Tibial nerve (tissue), 4 donors: ENCODE results near the gene RNF207.

ENCODE experiments used
- EP300 ChIP-seq, 2 donors: sonication (generic); formaldehyde crosslinking; IDR thresholded peaks; one replicate each; pipeline ENCODE4 v1.6.1; 2017; ENCODE audit warnings: antibody characterized with exemption in 2 of 2, mild to moderate bottlenecking in 1 of 2
- POLR2A ChIP-seq, 2 donors: fragments of 450-650 bp; IDR thresholded peaks; one replicate each; pipeline ENCODE4 v1.6.1; 2017; ENCODE audit warnings: antibody characterized with exemption in 2 of 2, mild to moderate bottlenecking in 2 of 2, moderate library complexity in 2 of 2
- TF ChIP-seq, protein P1 (sequence below), 5 experiments: fragments of 200-600 bp in 3 of 5; fragments of 450-650 bp in 2 of 5; sonication (generic) in 3 of 5; IDR thresholded peaks; one replicate each; pipeline ENCODE4 v1.5.1; 2016 to 2019; ENCODE audit warnings: antibody characterized with exemption in 5 of 5, mild to moderate bottlenecking in 3 of 5, moderate library complexity in 2 of 5

- TF ChIP-seq, protein P1, sequence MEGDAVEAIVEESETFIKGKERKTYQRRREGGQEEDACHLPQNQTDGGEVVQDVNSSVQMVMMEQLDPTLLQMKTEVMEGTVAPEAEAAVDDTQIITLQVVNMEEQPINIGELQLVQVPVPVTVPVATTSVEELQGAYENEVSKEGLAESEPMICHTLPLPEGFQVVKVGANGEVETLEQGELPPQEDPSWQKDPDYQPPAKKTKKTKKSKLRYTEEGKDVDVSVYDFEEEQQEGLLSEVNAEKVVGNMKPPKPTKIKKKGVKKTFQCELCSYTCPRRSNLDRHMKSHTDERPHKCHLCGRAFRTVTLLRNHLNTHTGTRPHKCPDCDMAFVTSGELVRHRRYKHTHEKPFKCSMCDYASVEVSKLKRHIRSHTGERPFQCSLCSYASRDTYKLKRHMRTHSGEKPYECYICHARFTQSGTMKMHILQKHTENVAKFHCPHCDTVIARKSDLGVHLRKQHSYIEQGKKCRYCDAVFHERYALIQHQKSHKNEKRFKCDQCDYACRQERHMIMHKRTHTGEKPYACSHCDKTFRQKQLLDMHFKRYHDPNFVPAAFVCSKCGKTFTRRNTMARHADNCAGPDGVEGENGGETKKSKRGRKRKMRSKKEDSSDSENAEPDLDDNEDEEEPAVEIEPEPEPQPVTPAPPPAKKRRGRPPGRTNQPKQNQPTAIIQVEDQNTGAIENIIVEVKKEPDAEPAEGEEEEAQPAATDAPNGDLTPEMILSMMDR (IDR thresholded peaks at IDR 0.05), result no peak
- TF ChIP-seq POLR2A (IDR thresholded peaks at IDR 0.05) (no peak), EP300 (IDR thresholded peaks at IDR 0.05) (no peak)
Observed at GRCh38 chr1:6184083-6184783, 21.7 kb upstream of the RNF207 start.
